Measurements from ENCODE around the gene DIAPH3. TPM values are rescaled to one million over a fixed set of nuclear protein-coding genes. Genes with fewer than 3 reads are reported as not detected.
A peak's percentile ranks its signal among the peaks of the same experiment; 100 is the strongest.

Gene DIAPH3
- polyA plus RNA-seq, 1 of the 3 experiments (the other 2 are of a cell fraction) = 5.4 TPM

- H3K27ac ChIP-seq (ENCODE audit: low read depth in 2 of 2, low read length in 1 of 2) = no peak overlapping the region
- no peak overlapping the region for H3K9ac ChIP-seq
- H3K9me3 ChIP-seq = no peaks in the 10 kb centered on the region
- no peaks in the 10 kb centered on the region for H3K9me2 ChIP-seq
- peaks cover 0 to 36% of the 10 kb centered on the region in 2 experiments; a peak in 3 of 4 replicates for H3K4me1 ChIP-seq (ENCODE audit: control insufficient read depth in 1 of 2, insufficient read depth in 2 of 2, low read depth in 1 of 2, low read length in 1 of 2)
- CTCF ChIA-PET = no interaction called here
- no peaks in the 10 kb centered on the region for H3K36me3 ChIP-seq (replicated peaks in 1 of 2; ENCODE audit: control insufficient read depth in 1 of 2, insufficient read depth in 2 of 2, low read length in 1 of 2)
- POLR2A ChIA-PET = no interaction called here
- no peak overlapping the region for H3K4me3 ChIP-seq (ENCODE audit: low read depth in 2 of 2, low read length in 1 of 2)
- H3K27me3 ChIP-seq (ENCODE audit: insufficient read depth) = no peaks in the 10 kb centered on the region
- TF ChIP-seq FOXM1 (IDR thresholded peaks at IDR 0.05; ENCODE audit: low read depth) = no peak
- TF ChIP-seq YY1 (IDR thresholded peaks at IDR 0.05; ENCODE audit: low read depth) = no peak
- no peak for TF ChIP-seq FOXJ3 (CRISPR knock-in tag; IDR thresholded peaks at IDR 0.05)
- H4K20me1 ChIP-seq (ENCODE audit: insufficient read depth) = peaks cover 35% of the 10 kb centered on the region; the same call in 1 of the 2 replicates
- H3F3A ChIP-seq (replicated peaks; ENCODE audit: insufficient read depth) = peaks cover 12% of the 10 kb centered on the region
- no peak overlapping the region for H2AFZ ChIP-seq (ENCODE audit: low read depth)
- no peak for DNase-seq
- peaks cover 100% of the 10 kb centered on the region for H3K79me2 ChIP-seq (ENCODE audit: insufficient read depth)
- WGBS (ENCODE audit: low lambda C conversion rate) = 91% methylated on average over 3 of the region's 3 CpGs
- no peak overlapping the region for H3K4me2 ChIP-seq
Observed at GRCh38 chr13:60143775-60144174, 20.0 kb downstream of the DIAPH3 start.

GRCh38 chr13:60139272-60139671 lies 24.5 kb downstream of the DIAPH3 start:
- WGBS (ENCODE audit: low lambda C conversion rate) = 90% methylated on average over 3 of the region's 3 CpGs

More at GRCh38 chr13:60139272-60139671, 24.5 kb downstream of the DIAPH3 start:
- peaks cover 12% of the 10 kb centered on the region for H3F3A ChIP-seq (replicated peaks; ENCODE audit: insufficient read depth)
- H3K9me2 ChIP-seq = no peaks in the 10 kb centered on the region
- H3K36me3 ChIP-seq (replicated peaks in 1 of 2; ENCODE audit: control insufficient read depth in 1 of 2, insufficient read depth in 2 of 2, low read length in 1 of 2) = no peaks in the 10 kb centered on the region
- no peak overlapping the region for H3K9ac ChIP-seq
- no peak overlapping the region for H3K4me3 ChIP-seq (ENCODE audit: low read depth in 2 of 2, low read length in 1 of 2)
- TF ChIP-seq RFX5 (IDR thresholded peaks at IDR 0.05; ENCODE audit: low read length) = no peak
- no peak for TF ChIP-seq JUND (IDR thresholded peaks at IDR 0.05)
- TF ChIP-seq REST (IDR thresholded peaks at IDR 0.05; ENCODE audit: low read depth, low read length) = no peak
- TF ChIP-seq GATA2 (CRISPR knock-in tag; IDR thresholded peaks at IDR 0.05) = no peak
- no peak for TF ChIP-seq ELF1 (IDR thresholded peaks at IDR 0.05)
- no peak for TF ChIP-seq NRF1 (IDR thresholded peaks at IDR 0.05; ENCODE audit: low read depth, low read length)
- TF ChIP-seq RAD21 (IDR thresholded peaks at IDR 0.05; ENCODE audit: low read length) = no peak
- no peak for TF ChIP-seq NFIC (IDR thresholded peaks at IDR 0.05; ENCODE audit: borderline replicate concordance)
- TF ChIP-seq MAX (IDR thresholded peaks at IDR 0.05; ENCODE audit: low read depth) = no peak
- TF ChIP-seq TEAD4 (IDR thresholded peaks at IDR 0.05; ENCODE audit: borderline replicate concordance, insufficient read depth) = no peak
- no peak for TF ChIP-seq SMC3 (IDR thresholded peaks at IDR 0.05; ENCODE audit: low read depth, low read length)
- TF ChIP-seq ZBTB33 (IDR thresholded peaks at IDR 0.05; ENCODE audit: borderline replicate concordance, low read depth) = no peak
- no peak for TF ChIP-seq YY1 (IDR thresholded peaks at IDR 0.05; ENCODE audit: low read depth)
- TF ChIP-seq TAF1 (IDR thresholded peaks at IDR 0.05; ENCODE audit: borderline replicate concordance, low read depth, low read length) = no peak
- TF ChIP-seq GABPA (IDR thresholded peaks at IDR 0.05; ENCODE audit: low read depth) = no peak
- no peak for TF ChIP-seq FOSL2 (IDR thresholded peaks at IDR 0.05; ENCODE audit: borderline replicate concordance, low read depth)
- TF ChIP-seq IRF3 (IDR thresholded peaks at IDR 0.05; ENCODE audit: low read depth, low read length) = no peak
- no peak overlapping the region for H3K4me2 ChIP-seq
- H3K79me2 ChIP-seq (ENCODE audit: insufficient read depth) = peaks cover 100% of the 10 kb centered on the region
- CTCF ChIA-PET = no interaction called here
- POLR2A ChIA-PET = no interaction called here
- peak overlapping the region in 1 of 2 experiments; percentile 43; a peak in 2 of 4 replicates for H3K27ac ChIP-seq (ENCODE audit: low read depth in 2 of 2, low read length in 1 of 2)
- no peaks in the 10 kb centered on the region for H3K9me3 ChIP-seq
- peaks cover 21% of the 10 kb centered on the region; the same call in 1 of the 2 replicates for H4K20me1 ChIP-seq (ENCODE audit: insufficient read depth)
- no peak for DNase-seq
- no peaks in the 10 kb centered on the region for H3K27me3 ChIP-seq (ENCODE audit: insufficient read depth)
- no peak overlapping the region for H2AFZ ChIP-seq (ENCODE audit: low read depth)
- H3K4me1 ChIP-seq (ENCODE audit: control insufficient read depth in 1 of 2, insufficient read depth in 2 of 2, low read depth in 1 of 2, low read length in 1 of 2) = peaks cover 0 to 26% of the 10 kb centered on the region in 2 experiments; a peak in 3 of 4 replicates

Measured in SK-N-SH (cell line).